HG02970 (cell line): ENCODE data around the gene DEFB119.
"Not testable (repeated sequence)": the region's sequence is repeated elsewhere in the genome, so short reads cannot be mapped to it uniquely, and the experiment has no call there.

Experiments
- ATAC-seq: cut with Tn5 transposase; IDR thresholded peaks from one replicate; pipeline ENCODE4 v1.9.1; 2021; ENCODE audit warnings: mild to moderate bottlenecking, moderate library complexity, moderate number of reproducible peaks; ENCODE audit not compliant: unreplicated experiment, low FRiP score

DEFB119 gene

GRCh38 chr20:31390490-31390889 is at the start of gene DEFB119:
TSS of gene DEFB119 (minus strand) at chr20:31390590. CDS start at chr20:31390483, 107 bp downstream.
- no peak for ATAC-seq

- no peak for ATAC-seq
Measured at GRCh38 chr20:31430568-31431115, 40.3 kb upstream of the DEFB119 start.

- ATAC-seq, result not testable (repeated sequence)
Measured at GRCh38 chr20:31427576-31427975, 37.2 kb upstream of the DEFB119 start.

GRCh38 chr20:31426891-31427551 is 36.6 kb upstream of the DEFB119 start:
- not testable (repeated sequence) for ATAC-seq

- ATAC-seq, result no peak
Measured at GRCh38 chr20:31425797-31426196, 35.4 kb upstream of the DEFB119 start.

- no peak for ATAC-seq
Measured at GRCh38 chr20:31418307-31418706, 27.9 kb upstream of the DEFB119 start.

- no peak for ATAC-seq
Measured at GRCh38 chr20:31415653-31416052, 25.3 kb upstream of the DEFB119 start.

GRCh38 chr20:31414381-31414780 is 24.0 kb upstream of the DEFB119 start:
- no peak for ATAC-seq

- ATAC-seq, result no peak
Measured at GRCh38 chr20:31410011-31410410, 19.6 kb upstream of the DEFB119 start.

- no peak for ATAC-seq
Measured at GRCh38 chr20:31406115-31406514, 15.7 kb upstream of the DEFB119 start, which contains the start of gene DEFB121. TSS of gene DEFB121 (minus strand) at chr20:31406215. CDS start at chr20:31406152, 63 bp downstream.

GRCh38 chr20:31403886-31404285 is 13.5 kb upstream of the DEFB119 start:
- no peak for ATAC-seq

GRCh38 chr20:31394900-31395299 is 4.5 kb upstream of the DEFB119 start:
- no peak for ATAC-seq

- no peak for ATAC-seq
Measured at GRCh38 chr20:31392836-31393235, 2.4 kb upstream of the DEFB119 start.

GRCh38 chr20:31374346-31374745 is 16.0 kb downstream of the DEFB119 start:
- ATAC-seq, result no peak

GRCh38 chr20:31368301-31368700 is 22.1 kb downstream of the DEFB119 start, which contains the start of gene DEFB118:
TSS of gene DEFB118 (plus strand) at chr20:31368601. CDS start at chr20:31368651, 50 bp downstream.
- no peak for ATAC-seq

- ATAC-seq, result not testable (repeated sequence)
Measured at GRCh38 chr20:31364272-31364671, 26.1 kb downstream of the DEFB119 start.

GRCh38 chr20:31363295-31363694 is 27.1 kb downstream of the DEFB119 start:
- ATAC-seq, result no peak

- ATAC-seq, result no peak
Measured at GRCh38 chr20:31355981-31356380, 34.4 kb downstream of the DEFB119 start.

GRCh38 chr20:31341470-31341869 is 48.9 kb downstream of the DEFB119 start:
- ATAC-seq, result no peak

GRCh38 chr20:31330893-31331292 is 59.5 kb downstream of the DEFB119 start:
- no peak for ATAC-seq
